NCI-H2171 treated with DMSO at 0.1 percent for 48 hours (cell line): ENCODE data around the gene UPP2.

ENCODE experiments used
- DNase-seq: peaks from one replicate; lab custom pipeline; 2025; lab: John Stamatoyannopoulos, UW

Gene UPP2

DNA sequence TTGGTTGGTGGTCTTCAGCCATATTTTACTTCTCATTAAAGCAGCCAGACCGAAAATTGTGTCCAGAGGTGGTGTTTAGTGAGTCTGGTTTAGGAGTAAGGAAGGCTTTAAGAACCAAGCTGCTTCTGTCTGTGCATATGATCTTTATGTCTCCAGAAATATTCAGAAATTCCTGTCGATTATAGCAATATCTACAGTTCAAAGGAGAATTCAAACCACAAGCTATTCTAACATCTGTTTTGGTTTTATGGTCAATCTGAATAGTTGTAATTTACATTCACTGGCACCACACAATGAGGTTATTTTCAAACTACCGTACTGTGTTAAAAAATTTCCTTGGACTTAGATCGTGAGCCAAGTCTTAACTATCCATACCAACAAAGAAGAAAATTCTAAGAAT is 11.3 kb downstream of the UPP2 start:
- DNase-seq = no peak

DNA sequence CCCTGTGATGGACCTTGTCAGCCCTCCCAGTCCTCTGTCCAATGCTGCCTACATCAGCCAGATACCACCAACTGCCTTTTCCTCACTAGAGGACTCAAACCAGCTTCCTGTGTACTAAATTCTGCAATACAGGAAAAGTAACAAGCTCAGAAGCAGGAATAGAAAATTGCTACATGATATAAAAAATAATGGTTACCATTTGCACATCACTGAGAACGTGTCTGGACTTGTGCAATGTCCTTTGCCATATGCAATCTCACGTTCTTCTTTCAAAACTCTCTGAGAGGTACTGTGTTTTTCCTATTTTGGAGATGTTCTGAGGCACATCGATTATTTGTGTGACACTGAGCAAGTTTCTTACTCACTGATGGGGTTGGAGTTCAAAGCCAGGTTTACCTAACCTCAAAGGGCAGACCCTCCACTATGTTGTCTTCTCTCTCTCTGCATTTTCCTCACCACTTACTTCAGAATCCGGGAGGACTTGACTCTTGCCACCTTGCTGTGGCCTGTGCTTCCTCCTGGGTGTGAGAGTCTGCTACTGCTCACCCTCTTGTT is 12.1 kb downstream of the UPP2 start:
- DNase-seq = no peak

DNA sequence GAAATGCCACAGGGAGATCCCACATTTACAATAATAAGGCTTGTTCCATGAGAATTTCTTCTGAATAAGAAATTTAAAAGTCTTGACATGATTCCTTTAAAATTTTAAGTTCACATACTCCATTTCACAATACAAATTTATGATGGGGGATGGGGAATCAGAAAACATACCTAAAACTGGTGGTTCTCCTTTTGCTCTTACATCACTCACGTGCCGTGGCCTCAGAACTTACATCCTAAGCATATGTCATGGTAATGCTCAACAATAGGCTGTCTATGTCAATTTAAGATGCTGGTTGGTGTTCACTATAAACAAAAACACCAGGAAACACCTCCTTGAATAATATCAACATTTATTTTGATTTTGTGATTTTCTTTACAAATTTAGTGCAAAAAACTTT is 12.8 kb downstream of the UPP2 start:
- DNase-seq = no peak

DNA sequence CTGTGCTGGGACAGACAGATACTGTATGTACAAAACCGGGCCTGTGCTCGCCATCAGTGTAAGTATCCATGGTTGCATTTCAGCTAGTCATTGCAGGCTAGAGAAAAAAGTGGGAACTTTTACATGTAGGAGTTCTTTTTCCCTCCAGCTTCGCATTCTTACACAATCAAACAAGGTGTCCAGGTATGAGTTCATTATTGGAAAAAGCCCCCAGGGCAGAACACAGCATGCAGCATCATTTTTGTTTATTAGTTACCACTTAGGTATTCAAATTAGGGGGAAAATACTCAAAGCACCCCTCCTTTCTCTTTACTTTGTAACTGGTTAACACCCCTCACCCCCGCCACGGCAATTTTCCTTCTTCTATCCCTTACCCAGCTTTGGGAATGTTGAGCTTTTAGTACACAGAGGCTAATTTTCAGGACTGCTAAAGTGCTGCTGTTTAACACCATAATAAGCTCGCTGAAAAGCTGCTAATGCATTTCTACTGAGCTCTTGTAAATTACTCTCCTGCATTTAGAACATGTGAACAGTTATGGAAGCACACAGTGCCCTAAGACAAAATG is 13.6 kb downstream of the UPP2 start:
- DNase-seq = no peak

DNA sequence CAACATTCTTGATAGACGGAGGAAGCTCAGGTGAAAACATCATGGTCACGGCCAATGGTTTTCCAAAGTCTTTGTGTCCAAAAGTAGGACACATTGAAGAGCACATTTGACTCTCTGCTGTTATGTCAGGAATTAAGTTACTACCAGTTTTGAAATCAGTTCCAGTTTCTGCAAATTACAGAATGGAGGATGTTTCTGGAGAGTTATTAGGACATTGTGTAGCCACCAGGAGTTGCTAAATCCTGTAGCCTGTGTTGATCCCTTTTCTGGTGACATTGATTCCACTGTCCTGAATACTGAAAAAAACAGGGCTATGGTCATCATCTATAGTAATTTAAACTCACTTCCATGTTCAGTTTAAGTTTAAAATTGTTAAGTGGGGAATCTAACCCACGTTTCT is 15.3 kb downstream of the UPP2 start:
- DNase-seq = no peak

DNA sequence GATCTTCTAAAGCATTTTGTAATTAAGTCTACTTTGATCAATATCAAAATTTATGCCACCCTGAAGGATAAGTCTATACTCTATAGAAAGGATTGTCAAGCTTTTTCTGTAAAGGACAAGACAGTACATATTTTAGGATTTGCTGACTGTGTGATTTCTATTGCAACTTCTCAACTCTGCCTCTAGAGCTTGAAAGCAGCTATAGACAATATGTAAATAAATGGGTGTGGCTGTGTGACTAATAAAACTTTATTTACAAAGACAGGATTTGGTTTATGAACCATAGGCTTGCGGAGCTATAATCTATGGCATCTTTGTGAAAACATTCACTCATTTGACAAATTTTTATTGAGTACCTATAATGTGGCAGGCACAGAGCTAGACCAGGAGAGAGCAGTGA is 18.4 kb downstream of the UPP2 start:
- no peak for DNase-seq

DNA sequence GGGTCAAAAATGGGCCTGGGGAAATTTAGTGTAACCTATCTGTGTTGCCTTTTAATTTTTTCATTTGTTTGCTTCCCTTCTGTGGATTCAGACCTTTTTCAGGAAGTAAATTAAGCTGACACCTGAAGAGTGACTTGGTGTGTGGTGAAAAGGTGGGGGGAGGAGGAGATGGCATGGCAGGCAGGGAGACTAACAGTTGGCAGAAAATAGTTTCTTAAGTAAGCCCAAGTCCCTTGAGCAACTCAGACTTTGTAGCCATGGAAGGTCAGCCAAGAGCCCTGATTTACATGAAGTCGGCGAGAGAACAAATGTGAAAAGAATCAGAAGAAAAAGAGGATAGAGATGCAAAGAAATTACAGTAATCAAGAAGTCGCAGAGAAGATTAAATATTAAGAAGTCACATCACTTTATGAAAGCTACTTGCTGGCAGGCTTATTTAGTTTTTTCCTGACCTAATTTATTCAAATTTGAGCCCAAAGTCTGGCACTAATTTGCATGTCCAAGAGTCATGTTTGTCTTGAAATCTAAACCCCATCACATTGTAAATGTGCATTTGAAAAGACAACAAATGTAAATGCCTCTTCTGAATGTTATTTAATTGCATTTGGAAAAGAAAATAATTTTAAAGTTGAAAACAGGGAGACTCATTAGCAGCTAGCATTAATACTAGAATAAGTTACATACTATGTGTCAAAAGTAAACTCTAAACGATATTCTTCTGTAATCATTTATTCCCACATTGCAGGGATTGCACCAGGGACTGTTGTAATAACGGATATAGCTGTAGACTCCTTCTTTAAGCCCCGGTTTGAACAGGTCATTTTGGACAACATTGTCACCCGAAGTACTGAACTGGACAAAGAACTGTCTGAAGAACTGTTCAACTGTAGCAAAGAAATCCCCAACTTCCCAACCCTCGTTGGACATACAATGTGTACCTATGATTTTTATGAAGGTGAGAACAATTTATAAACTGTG is 19.3 kb downstream of the UPP2 start:
- DNase-seq = no peak

DNA sequence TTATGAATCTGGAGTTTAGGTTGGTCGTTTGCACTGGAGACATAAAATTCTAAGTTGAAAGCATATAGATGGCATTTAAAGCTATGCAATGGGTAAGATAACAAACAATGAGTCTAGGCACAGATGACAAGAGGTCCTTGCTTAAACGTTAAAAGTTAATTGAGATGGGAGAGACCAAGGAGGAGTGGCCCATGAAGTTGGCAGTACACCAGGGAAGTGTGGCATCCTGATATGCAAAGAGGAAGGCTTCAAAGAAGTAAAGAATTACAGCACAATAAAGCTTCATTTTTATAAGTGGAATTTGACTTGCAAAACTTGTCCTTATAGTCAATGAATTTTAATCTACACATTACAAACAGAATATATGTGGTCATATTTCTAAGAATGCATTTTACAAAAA is 23.2 kb downstream of the UPP2 start:
- no peak for DNase-seq

DNA sequence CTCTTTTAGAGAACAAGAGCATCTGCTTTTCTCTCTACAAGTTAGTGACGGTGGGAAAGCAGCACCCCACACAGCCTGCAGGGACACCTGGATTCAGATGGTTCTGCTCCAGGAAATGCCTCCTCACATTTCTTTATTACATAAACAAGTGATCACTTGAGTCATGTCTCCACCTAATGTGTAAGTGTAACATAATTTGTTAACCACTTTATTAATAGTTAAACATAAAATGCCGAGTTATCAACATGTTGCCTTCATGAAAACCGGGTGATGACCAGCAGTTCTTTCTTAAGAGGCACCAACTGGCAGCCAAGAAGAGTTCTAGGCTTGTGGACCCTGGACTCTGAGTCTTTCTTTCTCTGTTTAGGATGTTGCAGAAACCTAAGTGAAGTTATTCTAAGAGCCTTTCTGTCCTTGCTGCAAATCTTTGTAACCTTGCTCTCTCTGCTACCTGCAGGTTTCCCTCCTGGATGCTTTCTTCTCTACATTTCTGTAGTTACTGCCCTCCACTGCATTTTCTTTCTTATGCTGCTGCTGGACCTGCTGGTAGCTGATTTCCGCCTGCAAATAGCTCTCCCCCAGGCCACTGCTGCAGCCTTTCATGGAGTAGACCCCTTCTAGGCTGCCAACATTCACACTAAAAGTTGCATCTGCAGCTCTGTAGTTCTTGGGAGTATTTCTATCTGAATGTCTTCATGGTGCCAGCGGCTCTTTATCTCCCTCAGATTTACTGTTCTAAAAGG is 24.3 kb downstream of the UPP2 start:
- no peak for DNase-seq

DNA sequence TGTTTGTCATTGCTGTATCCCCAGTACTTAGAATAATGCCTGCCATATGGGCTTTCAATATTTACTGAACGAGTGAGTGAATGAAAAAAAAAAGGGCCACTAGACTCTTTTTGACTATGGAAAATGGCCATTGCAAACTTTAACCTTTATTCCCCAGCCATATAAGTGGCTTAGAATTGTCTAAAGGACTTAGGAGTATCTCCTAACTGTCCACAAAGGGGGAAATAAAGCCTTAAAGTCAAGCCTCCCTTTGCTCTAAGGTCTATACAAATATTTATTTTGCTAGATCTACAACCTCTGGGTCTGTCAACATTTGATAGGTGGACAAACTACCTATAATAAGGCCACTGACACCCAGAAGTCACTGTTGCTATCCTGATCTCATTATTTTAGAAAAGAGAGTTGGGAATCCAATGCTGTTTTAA is 25.7 kb downstream of the UPP2 start:
- DNase-seq = no peak

DNA sequence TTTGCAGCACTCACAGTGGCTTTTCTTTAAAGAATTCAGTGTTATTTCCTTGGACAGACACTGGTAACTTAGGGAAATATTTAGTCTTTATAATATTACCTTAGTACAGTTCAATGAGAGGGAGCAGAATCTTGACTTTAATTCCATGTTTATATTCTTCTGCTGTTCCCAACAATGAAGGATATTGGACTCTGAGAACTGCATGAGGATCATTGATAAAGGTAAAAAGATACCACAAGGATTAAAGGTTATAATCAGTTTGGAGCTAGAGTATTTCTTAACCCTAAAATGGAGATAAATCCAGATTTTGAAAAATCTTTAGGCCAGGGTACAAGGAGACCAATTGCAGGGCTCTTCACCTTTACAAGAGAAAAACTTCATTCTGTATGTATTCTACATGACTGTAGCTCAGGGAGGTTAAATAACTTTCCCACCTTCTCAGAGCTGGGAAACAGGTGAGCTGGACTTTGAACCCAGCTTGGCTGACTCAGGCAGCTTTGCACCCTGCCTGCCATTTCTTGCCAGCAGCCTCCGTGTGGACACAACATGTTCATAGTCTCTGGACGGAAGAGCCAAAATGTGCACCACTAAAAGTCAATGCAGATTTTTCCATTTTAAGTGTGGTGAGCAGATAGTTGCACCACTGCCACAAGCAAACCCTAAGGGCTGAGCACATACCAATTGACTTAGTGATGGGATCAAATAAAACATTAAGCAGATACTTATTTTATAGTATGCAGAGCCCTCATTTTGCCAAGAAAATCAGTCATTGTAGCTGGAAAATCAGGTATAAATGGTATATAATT is 26.7 kb downstream of the UPP2 start:
- DNase-seq = no peak

DNA sequence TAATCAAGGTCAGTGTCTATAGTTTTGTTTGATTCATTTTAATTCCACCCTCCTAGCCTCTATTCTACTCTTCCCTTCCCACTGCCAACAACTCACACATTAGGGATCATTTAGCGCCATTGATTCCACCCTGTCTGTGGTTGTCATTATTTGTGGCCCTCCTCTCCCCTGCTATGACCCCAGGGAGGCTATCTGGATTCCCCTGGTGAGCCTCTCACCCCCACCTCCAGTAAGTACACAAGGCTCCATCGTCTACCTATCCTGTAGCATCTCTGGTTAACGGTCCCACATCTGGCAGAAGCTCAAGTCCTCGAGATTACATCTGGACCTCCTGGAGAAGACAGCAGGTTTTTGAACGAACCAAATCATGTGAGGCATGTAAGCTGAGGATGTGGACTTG is 27.4 kb downstream of the UPP2 start:
- no peak for DNase-seq

DNA sequence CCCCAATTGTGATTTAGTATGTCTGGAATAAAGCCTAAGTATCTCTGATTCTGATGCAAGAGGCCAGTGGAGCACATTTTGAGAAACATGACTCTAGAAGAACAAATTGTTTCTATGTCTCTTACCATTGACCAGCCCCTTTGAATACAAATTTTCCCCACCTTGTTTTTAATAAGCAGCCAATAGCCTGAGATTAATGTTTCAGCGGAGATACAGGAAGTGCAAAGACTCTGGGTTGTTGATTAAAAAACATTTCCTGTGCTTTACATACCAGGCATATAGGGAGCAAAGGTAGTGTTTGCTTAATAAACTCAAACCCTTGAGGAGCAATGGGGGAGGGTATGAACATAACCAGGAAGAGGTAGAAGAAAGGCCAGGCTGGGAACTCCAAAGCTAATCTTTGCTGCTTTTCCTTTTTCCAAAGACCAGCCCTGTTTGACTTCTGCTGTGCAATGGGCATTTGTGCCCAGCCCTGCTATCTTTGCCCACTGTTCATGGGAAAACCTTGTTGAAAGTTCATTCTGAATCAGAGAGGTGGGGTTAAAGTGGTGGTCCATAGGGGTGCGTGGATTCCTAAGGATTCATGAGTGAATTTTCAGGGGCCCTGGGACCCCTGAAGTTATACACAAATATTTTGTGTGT is 29.3 kb downstream of the UPP2 start:
- no peak for DNase-seq

DNA sequence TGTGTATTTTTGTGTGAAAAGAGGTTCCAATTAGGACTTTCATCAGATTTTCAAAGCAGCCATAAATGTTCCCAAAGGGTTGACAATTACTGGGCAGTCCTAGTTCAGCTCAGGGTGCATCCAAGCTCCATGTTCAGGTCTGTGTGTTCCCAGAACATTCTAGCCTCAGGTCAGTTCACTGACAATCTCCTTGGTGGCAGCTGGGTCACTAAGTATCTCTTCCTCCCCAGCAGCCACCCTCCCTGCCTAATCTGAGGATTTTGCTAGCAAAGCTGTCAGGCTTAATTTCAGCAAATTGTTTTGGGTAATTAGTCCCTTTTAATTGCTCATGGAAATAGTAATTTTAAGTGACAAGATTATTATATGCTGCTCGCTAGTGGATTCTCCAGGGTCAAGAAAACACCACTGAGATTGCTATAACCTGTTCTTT is 29.8 kb downstream of the UPP2 start:
- no peak for DNase-seq

DNA sequence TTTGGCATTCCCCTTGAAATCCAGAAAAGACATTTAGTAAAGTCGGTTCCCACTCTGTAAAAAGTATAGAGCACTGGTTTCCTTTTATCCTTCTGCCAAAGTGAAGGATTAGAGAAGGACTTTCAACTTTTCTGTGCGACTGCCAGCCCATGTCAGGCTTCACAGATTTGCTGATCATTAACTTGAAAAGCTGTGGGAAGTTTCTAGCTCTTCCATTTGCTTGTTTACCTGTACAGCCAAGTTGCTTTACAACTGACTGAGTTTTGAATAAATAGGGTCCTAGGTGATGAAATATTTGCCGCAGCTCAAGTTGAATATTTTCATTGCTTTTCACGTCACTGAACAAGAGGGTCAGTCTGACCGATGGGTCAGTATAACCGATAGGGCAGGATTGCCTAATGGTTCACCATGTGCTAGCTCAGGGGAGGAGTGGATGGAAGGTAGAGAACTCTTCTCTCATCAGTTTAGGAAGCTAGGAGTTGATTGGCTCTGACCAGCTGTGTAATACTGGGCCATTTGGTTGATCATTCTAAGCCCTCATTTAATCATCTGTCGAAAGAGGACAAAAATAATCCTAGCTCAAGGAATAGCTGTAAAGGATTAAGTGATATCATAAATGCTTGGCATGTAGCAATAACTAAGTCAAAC is 30.4 kb downstream of the UPP2 start:
- no peak for DNase-seq

DNA sequence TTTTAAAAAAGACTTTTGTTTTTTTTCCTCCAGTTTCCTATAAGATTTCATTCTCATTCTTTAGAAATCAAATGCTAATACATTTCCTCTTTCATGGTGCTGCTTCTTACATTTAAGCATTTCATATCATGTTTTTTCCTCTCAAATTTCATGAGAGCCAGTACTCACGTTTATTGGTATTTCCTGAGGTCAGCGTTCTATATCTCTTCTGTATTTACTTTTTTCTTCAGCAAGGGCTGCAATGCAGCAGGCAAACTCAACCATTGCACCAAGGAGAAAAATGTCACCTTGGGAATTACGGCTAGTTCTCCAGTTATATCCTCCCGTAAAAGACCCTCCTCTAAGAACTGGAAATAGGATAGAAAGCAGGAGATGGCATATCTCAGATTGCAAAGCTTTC is 32.4 kb downstream of the UPP2 start:
- DNase-seq = no peak

DNA sequence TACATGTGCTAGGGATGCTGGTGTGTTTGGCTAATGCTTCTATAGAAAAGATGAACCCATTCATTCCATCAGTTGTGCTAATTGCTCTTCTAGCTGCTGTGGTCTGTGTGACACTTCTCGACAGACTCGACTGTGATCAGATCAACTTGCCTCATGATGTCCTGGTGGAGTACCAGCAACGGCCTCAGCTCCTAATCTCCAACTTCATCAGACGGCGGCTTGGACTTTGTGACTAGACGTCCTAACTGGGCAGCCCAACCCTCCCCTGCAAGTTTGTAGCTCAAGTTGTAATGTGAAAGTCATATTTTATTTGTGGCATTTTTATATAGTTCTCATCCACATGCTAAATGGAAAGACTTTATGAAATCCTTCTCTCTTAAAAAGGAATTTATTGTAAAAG is 33.0 kb downstream of the UPP2 start:
- no peak for DNase-seq

DNA sequence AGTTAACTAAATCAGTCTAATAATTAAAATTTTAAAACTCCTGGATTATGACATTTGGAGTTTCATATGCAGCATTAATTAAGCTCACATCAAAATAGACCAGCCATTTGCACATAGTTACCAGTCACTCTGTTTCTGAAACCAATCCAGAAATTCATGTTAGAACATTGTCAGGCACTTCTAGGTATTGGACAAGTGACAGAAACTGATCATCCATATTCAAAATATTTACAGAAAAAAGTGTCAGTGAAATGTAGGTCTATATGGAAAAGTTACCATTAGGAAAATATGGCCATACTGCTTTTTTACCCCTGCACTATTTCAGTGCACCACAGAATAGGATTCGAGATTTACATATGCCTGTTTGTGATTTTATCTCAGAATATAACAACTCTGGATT is 33.4 kb downstream of the UPP2 start:
- no peak for DNase-seq

DNA sequence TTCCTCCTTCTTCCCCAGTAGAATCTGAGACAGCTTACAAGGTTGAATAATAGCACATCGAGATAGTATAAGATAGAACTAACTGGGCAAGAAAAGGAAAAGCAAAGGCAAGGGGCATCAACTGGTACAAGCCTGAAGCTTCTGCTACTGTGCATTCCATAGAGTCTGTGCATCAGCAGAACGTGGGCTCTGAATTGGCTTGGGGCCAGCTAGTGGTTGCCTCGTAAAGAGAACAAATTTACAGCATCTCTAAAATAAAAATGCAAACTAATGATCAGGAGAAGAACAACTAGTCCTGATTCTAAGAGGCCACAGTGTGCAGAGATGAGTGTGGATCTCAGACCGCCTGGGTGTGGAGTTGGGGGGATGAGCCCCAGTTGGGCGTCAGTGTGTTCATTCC is 36.6 kb downstream of the UPP2 start:
- peak; percentile 8 for DNase-seq

DNA sequence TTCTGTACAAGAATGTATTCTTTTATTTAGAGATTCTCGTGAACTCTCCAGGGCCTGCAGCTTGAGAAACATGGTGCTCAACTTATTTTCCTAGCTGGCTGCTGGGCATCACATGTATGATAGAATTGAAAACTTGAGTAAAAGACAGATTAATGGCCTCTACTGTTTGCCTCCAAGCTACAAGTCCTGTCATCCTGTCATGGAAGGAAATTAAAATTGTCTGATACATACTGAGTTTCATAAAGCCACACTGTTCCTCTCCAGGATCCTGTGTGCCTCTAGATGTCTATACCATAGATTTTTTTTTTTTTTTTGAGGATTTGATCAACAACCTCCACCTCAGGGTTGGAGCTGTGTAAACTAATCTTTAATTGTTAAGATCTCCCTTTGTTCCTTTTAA is 38.5 kb downstream of the UPP2 start:
- no peak for DNase-seq

DNA sequence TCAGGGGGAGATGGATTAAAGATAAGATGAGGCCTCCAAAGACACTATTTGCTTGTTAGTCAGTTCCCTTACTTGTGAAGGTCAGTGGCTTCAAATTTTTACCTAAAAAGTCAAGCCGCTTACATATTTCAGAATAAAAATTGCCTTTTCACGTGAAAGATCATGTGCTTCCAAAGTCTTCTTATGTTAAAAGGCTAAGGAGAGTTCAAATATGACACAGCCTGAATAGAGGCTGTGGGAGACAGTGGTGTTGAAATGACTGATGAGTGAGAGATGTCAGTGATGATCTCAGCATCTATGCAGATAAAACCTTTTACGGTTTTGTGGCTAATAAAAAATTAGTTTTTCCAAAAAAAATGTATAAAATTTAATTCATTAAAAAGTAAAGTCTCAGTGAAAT is 40.5 kb downstream of the UPP2 start:
- DNase-seq = no peak
